ENCODE results near the gene AFG3L2. TPM values are rescaled to one million over a fixed set of nuclear protein-coding genes. Genes with fewer than 3 reads are reported as not detected.
A peak's percentile ranks its signal among the peaks of the same experiment; 100 is the strongest.

AFG3L2 gene
- total and polyA plus RNA-seq, 4 donors: 17.9 to 31.6 (median 25.6) TPM

DNA sequence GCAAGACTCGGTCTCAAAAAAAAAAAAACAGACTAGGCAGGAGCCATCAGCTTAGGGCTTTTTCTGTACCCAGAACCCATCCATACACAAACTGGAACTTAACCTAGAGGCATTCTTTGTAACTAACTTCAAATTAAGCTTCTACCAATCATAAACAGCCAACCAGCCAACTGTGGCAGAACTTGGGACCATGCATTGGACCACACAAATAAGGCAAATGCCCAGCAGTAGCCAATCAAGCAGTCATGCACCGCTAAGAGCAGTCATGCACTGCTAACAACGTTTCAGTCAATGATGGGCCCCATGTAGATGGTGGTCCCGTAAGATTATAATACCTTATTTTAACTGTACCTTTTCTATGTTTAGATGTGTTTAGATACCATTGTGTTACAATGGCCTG lies 46.3 kb downstream of the AFG3L2 start:
- 85 to 89% methylated on average over 4 of the region's 4 CpGs for WGBS, 2 donors
- H3K4me3 ChIP-seq (ENCODE audit: low read length in 2 of 2): no peak overlapping the region
- no peak overlapping the region for H3K27ac ChIP-seq (ENCODE audit: low read depth in 1 of 2, low read length in 2 of 2)
- H3K4me1 ChIP-seq (ENCODE audit: control insufficient read depth in 1 of 2, insufficient read depth in 2 of 2, low read length in 2 of 2): no peaks in the 10 kb centered on the region
- DNase-seq (peak in 1 of 2 donors; percentile 17), ATAC-seq (ENCODE audit: low FRiP score) (no peak)
- peaks cover 6 to 11% of the 10 kb centered on the region in 2 donors for H3K36me3 ChIP-seq (ENCODE audit: control insufficient read depth in 1 of 2, insufficient read depth in 2 of 2, low read length in 1 of 2)
- intact Hi-C loops (cut with DNase I): no loop called here
- no peaks in the 10 kb centered on the region for H3K27me3 ChIP-seq (ENCODE audit: control insufficient read depth in 1 of 2, insufficient read depth in 2 of 2, low read length in 1 of 2)
- H3K9me3 ChIP-seq (ENCODE audit: control insufficient read depth, low read length): no peaks in the 10 kb centered on the region

DNA sequence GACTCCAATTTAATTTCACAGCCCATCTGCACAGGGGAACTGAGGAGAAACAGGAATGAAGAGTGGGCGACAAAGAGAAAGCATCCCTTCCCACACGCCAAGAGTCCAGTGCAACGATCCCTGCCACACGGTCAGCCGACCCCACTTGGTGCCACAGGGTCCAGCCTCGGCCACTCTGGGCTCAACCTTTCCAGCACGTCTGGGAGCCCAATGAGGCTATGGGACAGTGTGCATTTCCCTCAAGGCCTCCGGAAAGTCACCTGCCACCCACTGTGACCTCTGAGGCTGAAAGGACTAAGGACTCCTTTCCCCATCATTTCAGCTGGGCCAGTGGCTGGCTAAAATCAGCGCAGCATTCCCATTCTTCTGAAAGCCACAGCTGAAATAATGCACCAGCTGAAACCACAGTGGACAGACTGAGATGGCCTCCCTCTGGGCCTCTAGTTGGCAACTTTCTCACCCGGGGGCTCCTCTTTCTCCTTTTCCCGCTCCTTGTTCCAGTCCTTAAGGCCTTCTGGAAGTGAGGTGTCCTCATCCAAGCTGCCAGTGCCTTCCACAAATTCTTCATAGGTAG lies 47.8 kb downstream of the AFG3L2 start:
- Histone ChIP-seq H3K27me3 (ENCODE audit: control insufficient read depth in 1 of 2, insufficient read depth in 2 of 2, low read length in 1 of 2) (no peaks in the 10 kb centered on the region), H3K4me3 (ENCODE audit: low read length in 2 of 2) (no peak overlapping the region), H3K4me1 (ENCODE audit: control insufficient read depth in 1 of 2, insufficient read depth in 2 of 2, low read length in 2 of 2) (no peaks in the 10 kb centered on the region), H3K27ac (ENCODE audit: low read depth in 1 of 2, low read length in 2 of 2) (no peak overlapping the region), H3K36me3 (ENCODE audit: control insufficient read depth in 1 of 2, insufficient read depth in 2 of 2, low read length in 1 of 2) (peaks cover 3 to 20% of the 10 kb centered on the region in 2 donors), H3K9me3 (ENCODE audit: control insufficient read depth, low read length) (no peaks in the 10 kb centered on the region)
- intact Hi-C loops (cut with DNase I): no loop called here
- DNase-seq (peak in 1 of 2 donors; percentile 70), ATAC-seq (ENCODE audit: low FRiP score) (no peak)
- WGBS, 2 donors: 87 to 89% methylated on average over 11 of the region's 11 CpGs

DNA sequence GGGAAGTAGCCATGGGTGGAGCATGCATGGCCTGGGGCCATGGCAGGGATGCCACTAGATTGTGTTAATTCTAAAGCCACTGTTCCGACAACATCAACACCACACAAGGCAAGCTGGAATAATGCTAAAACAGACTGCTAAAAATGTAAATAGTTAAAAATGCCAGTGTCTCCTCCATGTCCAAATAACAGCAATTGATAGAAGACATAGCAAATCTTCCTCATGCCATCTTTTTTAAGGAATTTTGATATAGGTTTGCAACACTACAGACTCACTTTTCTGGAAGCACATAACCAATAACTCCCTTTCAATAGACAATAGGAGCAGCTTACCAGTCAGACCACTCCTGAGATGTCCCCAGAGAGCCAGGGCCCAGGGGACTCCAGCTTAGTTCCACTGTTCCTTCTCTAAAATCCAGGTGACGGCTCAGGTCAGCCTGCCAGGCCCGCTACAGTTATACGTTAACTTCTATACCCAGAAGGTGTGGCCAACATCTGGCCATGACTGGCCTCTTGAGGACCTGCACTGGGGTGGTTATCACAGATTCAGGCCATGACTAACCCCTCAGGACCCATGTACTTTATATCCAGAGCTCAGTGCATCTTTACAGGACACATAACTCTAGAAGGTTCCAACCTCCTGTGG lies 48.7 kb downstream of the AFG3L2 start:
- ATAC-seq (ENCODE audit: low FRiP score) (no peak), DNase-seq (peak in 1 of 2 donors; percentile 61)
- H3K4me3 ChIP-seq (ENCODE audit: low read length in 2 of 2): no peak overlapping the region
- peaks cover 3 to 20% of the 10 kb centered on the region in 2 donors for H3K36me3 ChIP-seq (ENCODE audit: control insufficient read depth in 1 of 2, insufficient read depth in 2 of 2, low read length in 1 of 2)
- H3K9me3 ChIP-seq (ENCODE audit: control insufficient read depth, low read length): no peaks in the 10 kb centered on the region
- 94 to 95% methylated on average over 4 of the region's 4 CpGs for WGBS, 2 donors
- no peaks in the 10 kb centered on the region for H3K4me1 ChIP-seq (ENCODE audit: control insufficient read depth in 1 of 2, insufficient read depth in 2 of 2, low read length in 2 of 2)
- H3K27me3 ChIP-seq (ENCODE audit: control insufficient read depth in 1 of 2, insufficient read depth in 2 of 2, low read length in 1 of 2): no peaks in the 10 kb centered on the region
- intact Hi-C loops (cut with DNase I): no loop called here
- no peak overlapping the region for H3K27ac ChIP-seq (ENCODE audit: low read depth in 1 of 2, low read length in 2 of 2)

DNA sequence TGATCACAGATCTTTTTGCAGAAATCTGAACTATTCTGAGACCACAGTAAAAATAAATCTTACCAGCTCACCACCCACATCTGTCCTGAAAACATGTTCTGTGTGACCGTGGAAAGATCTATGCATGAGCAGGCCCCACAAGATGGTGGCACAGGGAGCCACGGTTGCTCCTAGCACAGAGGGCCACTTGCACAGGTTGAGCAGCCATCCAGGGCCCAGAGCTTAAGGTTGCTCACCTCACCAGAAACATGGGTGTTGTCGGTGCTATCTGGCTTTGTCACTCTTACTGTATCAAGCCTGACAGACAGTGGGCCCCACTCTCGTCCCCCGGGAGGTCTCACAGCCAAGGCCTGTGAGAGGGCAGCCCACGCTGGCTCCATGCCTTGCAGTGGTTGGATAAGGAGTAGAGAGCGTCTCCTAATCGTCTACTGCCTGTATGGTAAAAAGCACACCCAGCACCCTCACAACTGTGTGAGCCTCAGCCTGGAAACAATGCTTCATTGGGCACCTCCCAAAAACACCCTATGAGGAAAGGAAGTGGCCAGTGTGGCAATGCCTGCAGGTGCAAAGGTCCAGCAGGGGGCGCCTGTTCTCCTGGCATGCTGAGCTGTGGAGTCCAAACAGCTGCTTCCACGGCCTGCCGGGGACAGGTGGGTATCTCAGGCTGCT lies 49.4 kb downstream of the AFG3L2 start:
- 31 to 36% methylated on average over 11 of the region's 11 CpGs for WGBS, 2 donors
- Histone ChIP-seq H3K4me3 (ENCODE audit: low read length in 2 of 2) (no peak overlapping the region), H3K36me3 (ENCODE audit: control insufficient read depth in 1 of 2, insufficient read depth in 2 of 2, low read length in 1 of 2) (peaks cover 3 to 20% of the 10 kb centered on the region in 2 donors), H3K27ac (ENCODE audit: low read depth in 1 of 2, low read length in 2 of 2) (no peak overlapping the region), H3K4me1 (ENCODE audit: control insufficient read depth in 1 of 2, insufficient read depth in 2 of 2, low read length in 2 of 2) (no peaks in the 10 kb centered on the region), H3K27me3 (ENCODE audit: control insufficient read depth in 1 of 2, insufficient read depth in 2 of 2, low read length in 1 of 2) (no peaks in the 10 kb centered on the region), H3K9me3 (ENCODE audit: control insufficient read depth, low read length) (no peaks in the 10 kb centered on the region)
- intact Hi-C loops (cut with DNase I): no loop called here
- DNase-seq: peak; percentile 87 to 94
- ATAC-seq (ENCODE audit: low FRiP score): peak; percentile 80

DNA sequence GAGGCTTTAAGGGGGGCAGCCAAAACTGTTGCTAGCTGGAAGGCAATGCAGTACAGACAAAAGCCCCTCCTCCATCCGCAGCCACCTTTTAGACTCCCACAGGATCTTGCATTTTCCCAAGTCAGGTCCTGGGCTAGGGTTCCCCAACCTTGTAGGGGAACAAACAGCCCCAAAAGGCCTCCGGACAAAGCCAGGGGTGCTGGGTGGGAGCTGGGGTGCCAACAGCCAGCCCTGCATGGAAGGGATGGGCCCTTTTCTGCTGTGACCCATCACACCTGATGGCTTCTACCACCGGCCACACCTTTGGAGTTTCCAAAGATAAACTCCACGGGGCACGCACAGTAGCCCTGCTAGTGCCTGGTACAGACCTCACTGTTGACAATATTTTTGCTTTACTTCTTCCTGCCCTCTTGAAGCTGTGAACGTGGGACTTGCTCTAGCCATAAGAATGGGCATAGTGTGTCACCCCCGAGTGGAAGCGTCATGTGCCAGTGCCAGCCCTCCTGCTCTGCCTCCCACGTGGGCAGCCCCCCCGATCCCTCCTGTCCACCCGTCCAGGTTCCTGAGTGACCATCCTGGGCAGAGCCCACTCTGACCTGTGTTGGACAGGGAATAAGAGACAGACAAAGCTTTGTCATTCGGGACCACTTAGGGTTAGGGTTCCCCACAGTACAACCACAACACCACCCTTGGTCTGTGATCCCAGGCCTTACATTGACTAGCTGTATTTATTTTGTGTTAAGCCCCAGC lies 50.1 kb downstream of the AFG3L2 start:
- Histone ChIP-seq H3K27ac (ENCODE audit: low read depth in 1 of 2, low read length in 2 of 2) (no peak overlapping the region), H3K36me3 (ENCODE audit: control insufficient read depth in 1 of 2, insufficient read depth in 2 of 2, low read length in 1 of 2) (peaks cover 3 to 20% of the 10 kb centered on the region in 2 donors), H3K27me3 (ENCODE audit: control insufficient read depth in 1 of 2, insufficient read depth in 2 of 2, low read length in 1 of 2) (no peaks in the 10 kb centered on the region), H3K9me3 (ENCODE audit: control insufficient read depth, low read length) (no peaks in the 10 kb centered on the region), H3K4me1 (ENCODE audit: control insufficient read depth in 1 of 2, insufficient read depth in 2 of 2, low read length in 2 of 2) (no peaks in the 10 kb centered on the region), H3K4me3 (ENCODE audit: low read length in 2 of 2) (no peak overlapping the region)
- intact Hi-C loops (cut with DNase I): no loop called here
- peak in 1 of 2 donors; percentile 51 for DNase-seq
- 79 to 81% methylated on average over 12 of the region's 12 CpGs for WGBS, 2 donors
- no peak for ATAC-seq (ENCODE audit: low FRiP score)

DNA sequence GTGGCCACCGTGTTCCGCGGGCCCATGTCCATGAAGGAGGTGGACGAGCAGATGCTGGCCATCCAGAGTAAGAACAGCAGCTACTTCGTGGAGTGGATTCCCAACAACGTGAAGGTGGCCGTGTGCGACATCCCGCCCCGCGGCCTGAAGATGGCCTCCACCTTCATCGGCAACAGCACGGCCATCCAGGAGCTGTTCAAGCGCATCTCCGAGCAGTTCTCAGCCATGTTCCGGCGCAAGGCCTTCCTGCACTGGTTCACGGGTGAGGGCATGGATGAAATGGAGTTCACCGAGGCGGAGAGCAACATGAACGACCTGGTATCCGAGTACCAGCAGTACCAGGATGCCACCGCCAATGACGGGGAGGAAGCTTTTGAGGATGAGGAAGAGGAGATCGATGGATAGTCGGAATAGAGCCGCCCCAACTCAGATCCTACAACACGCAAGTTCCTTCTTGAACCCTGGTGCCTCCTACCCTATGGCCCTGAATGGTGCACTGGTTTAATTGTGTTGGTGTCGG lies 51.2 kb downstream of the AFG3L2 start:
- intact Hi-C loops (cut with DNase I): no loop called here
- Histone ChIP-seq H3K27ac (ENCODE audit: low read depth in 1 of 2, low read length in 2 of 2) (no peak overlapping the region), H3K4me3 (ENCODE audit: low read length in 2 of 2) (no peak overlapping the region), H3K4me1 (ENCODE audit: control insufficient read depth in 1 of 2, insufficient read depth in 2 of 2, low read length in 2 of 2) (no peaks in the 10 kb centered on the region), H3K27me3 (ENCODE audit: control insufficient read depth in 1 of 2, insufficient read depth in 2 of 2, low read length in 1 of 2) (no peaks in the 10 kb centered on the region), H3K36me3 (ENCODE audit: control insufficient read depth in 1 of 2, insufficient read depth in 2 of 2, low read length in 1 of 2) (peaks cover 3 to 18% of the 10 kb centered on the region in 2 donors), H3K9me3 (ENCODE audit: control insufficient read depth, low read length) (no peaks in the 10 kb centered on the region)
- no peak for DNase-seq
- no peak for ATAC-seq (ENCODE audit: low FRiP score)
- WGBS, 2 donors: 96% methylated on average over 29 of the region's 29 CpGs

DNA sequence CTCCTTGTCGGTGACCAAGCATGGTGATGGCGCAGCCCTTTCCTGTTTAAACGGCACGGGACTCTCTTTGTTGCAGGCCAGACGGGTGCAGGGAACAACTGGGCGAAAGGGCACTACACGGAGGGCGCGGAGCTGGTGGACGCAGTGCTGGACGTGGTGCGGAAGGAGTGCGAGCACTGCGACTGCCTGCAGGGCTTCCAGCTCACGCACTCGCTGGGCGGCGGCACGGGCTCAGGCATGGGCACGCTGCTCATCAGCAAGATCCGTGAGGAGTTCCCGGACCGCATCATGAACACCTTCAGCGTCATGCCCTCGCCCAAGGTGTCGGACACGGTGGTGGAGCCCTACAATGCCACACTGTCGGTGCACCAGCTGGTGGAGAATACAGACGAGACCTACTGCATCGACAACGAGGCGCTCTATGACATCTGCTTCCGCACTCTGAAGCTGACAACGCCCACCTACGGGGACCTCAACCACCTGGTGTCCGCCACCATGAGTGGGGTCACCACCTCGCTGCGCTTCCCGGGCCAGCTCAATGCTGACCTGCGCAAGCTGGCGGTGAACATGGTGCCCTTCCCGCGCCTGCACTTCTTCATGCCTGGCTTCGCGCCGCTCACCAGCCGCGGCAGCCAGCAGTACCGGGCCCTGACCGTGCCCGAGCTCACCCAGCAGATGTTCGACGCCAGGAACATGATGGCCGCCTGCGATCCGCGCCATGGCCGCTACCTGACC lies 51.9 kb downstream of the AFG3L2 start:
- H3K36me3 ChIP-seq (ENCODE audit: control insufficient read depth in 1 of 2, insufficient read depth in 2 of 2, low read length in 1 of 2): peaks cover 3 to 18% of the 10 kb centered on the region in 2 donors
- intact Hi-C loops (cut with DNase I): no loop called here
- no peaks in the 10 kb centered on the region for H3K4me1 ChIP-seq (ENCODE audit: control insufficient read depth in 1 of 2, insufficient read depth in 2 of 2, low read length in 2 of 2)
- H3K27ac ChIP-seq (ENCODE audit: low read depth in 1 of 2, low read length in 2 of 2): no peak overlapping the region
- ATAC-seq (ENCODE audit: low FRiP score) (no peak), DNase-seq (peak in 1 of 2 donors; percentile 73)
- H3K27me3 ChIP-seq (ENCODE audit: control insufficient read depth in 1 of 2, insufficient read depth in 2 of 2, low read length in 1 of 2): no peaks in the 10 kb centered on the region
- WGBS, 2 donors: 97 to 98% methylated on average over 58 of the region's 58 CpGs
- no peak overlapping the region for H3K4me3 ChIP-seq (ENCODE audit: low read length in 2 of 2)
- no peaks in the 10 kb centered on the region for H3K9me3 ChIP-seq (ENCODE audit: control insufficient read depth, low read length)

DNA sequence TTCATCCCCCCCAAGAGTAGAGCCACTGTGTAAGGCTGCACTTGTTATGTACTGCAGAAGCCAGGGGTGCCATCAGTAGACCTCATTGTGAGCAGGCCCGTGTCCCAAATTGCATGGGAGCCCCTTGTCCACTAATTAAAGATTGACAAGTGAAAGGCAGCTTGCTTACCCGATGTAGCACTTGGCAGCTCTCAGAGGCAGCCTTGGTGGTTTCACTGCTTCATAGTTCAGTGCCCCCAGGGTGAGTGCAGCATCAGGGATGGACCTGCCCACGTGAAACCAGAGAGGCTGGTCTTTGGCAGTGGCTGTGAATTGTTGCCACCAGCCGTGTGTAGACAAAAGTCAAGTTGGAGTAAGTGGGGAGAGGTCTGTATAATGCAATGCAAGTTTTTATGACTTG lies 55.7 kb downstream of the AFG3L2 start:
- DNase-seq (no peak), ATAC-seq (ENCODE audit: low FRiP score) (no peak)
- intact Hi-C loops (cut with DNase I): no loop called here
- 36 to 37% methylated on average over 4 of the region's 4 CpGs for WGBS, 2 donors
- Histone ChIP-seq H3K27me3 (ENCODE audit: control insufficient read depth in 1 of 2, insufficient read depth in 2 of 2, low read length in 1 of 2) (no peaks in the 10 kb centered on the region), H3K27ac (ENCODE audit: low read depth in 1 of 2, low read length in 2 of 2) (no peak overlapping the region), H3K4me3 (ENCODE audit: low read length in 2 of 2) (no peak overlapping the region), H3K9me3 (ENCODE audit: control insufficient read depth, low read length) (no peaks in the 10 kb centered on the region), H3K4me1 (ENCODE audit: control insufficient read depth in 1 of 2, insufficient read depth in 2 of 2, low read length in 2 of 2) (peaks cover 0 to 7% of the 10 kb centered on the region in 2 donors), H3K36me3 (ENCODE audit: control insufficient read depth in 1 of 2, insufficient read depth in 2 of 2, low read length in 1 of 2) (peaks cover 0 to 14% of the 10 kb centered on the region in 2 donors)
